Skin of body (tissue), 3 donors: ENCODE results near the gene HBA1. TPM values are rescaled to one million over a fixed set of nuclear protein-coding genes. Genes with fewer than 3 reads are reported as not detected.
"Not testable (repeated sequence)": the region's sequence is repeated elsewhere in the genome, so short reads cannot be mapped to it uniquely, and the experiment has no call there.

Source experiments
- DNase-seq: peaks from one replicate; lab custom pipeline; 2025; lab: John Stamatoyannopoulos, UW
- small RNA-seq: library from RNA; depleted of rRNA; stranded (forward); fragments of <200 nt; gene quantifications from one replicate; pipeline ENCODE3, GENCODE V24; 2014; ENCODE audit warnings: low replicate concordance
- total RNA-seq: library from RNA; depleted of rRNA; stranded (reverse); fragments of >200 nt; gene quantifications from one replicate; pipeline ENCODE4 v1.2.3, GENCODE V29; 2014

HBA1 gene
- total RNA-seq, 1 donor from 2014 or later: 3,010 TPM

GRCh38 chr16:194516-194915, 18.0 kb downstream of the HBA1 start:
- DNase-seq: no peak

DNA sequence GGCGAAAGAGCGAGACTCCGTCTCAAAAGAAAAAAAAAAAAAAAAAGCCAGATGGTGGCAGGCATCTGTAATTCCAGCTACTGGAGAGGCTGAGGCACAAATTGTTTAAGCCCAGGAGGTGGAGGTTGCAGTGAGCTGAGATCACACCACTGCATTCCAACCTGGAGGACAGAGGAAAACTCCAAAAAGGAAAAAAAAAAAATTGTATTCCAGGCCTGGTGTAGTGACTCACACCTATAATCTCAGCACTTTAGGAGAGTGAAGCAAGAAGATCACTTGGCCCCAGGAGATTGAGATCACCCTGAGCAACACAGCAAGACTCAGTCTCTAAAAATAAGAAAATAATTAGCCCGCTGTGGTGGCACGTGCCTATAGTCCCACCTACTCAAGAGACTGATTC, 23.9 kb downstream of the HBA1 start:
- DNase-seq: no peak

DNA sequence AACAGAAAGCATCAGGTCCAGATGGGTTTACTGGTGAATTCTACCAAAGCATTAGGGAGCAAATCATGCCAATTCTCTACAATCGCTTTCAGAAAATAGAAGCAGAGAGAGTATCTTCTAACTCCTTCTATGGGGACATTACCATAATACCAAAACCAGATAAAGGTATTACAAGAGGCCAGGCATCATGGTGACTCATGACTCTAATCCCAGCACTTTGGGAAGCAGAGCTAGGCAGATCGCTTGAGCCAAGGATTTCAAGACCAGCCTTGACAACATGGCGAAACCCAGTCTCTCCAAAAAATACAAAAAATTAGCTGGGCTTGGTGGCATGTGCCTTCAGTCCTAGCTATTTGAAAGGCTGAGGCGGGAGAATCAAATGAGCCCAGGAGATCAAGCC, 26.8 kb downstream of the HBA1 start:
- no peak for DNase-seq

DNA sequence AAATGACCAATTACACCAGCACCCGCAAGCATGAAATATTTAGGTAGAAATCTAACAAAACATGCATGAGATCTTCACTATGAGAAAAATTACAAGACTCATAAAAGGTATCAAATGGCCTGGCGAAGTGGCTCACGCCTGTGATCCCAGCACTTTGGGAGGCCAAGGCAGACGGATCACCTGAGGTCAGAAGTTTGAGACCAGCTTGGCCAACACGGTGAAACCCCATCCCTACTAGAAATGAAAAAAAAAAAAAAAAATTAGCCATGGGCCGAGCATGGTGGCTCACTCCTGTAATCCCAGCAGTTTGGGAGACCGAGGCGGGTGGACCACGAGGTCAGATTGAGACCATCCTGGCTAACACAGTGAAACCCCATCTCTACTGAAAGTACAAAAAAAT, 27.6 kb downstream of the HBA1 start:
- not testable (repeated sequence) for DNase-seq

DNA sequence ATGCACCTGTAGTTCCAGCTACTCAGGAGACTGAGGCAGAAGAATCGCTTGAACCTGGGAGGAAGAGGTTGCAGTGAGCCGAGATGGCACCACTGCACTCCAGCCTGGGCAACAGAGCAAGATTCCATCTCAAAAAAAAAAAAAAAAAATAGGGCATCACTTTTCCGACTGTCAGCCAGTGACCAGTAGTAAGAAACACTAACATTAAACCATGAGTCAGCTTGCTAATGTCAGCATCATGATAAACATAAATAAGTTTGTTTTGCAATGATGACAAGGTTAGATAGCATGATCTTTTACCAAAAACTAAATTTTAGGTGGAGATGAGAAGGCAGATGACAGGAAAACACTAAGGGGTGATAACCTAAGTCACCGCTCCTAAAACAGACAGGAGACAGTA, 32.9 kb downstream of the HBA1 start:
- DNase-seq: not testable (repeated sequence)

DNA sequence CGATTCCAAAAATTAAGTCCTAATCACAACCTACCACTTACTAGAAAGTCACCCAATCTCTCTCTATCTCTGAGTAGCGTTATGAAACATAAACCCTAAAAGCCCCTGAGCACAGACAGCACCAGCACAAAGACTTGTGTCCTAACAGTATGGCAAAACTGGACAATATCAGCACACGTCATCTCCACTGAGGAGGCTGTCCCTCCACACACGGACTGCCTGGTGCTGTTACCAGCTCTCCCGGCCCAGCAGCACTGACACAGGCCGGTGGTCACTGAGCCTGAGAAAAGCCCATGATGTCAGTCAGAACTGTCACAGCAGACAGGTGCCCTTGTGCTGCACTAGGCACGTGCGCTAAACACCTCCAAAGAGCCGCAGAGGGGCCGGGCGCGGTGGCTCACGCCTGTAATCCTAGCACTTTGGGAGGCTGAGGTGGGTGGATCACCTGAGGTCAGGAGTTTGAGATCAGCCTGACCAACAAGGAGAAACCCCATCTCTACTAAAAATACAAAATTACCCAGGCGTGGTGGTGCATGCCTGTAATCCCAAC, 35.2 kb downstream of the HBA1 start:
- not testable (repeated sequence) for DNase-seq

- DNase-seq: no peak
Observed at GRCh38 chr16:212999-213398, 36.5 kb downstream of the HBA1 start.

DNA sequence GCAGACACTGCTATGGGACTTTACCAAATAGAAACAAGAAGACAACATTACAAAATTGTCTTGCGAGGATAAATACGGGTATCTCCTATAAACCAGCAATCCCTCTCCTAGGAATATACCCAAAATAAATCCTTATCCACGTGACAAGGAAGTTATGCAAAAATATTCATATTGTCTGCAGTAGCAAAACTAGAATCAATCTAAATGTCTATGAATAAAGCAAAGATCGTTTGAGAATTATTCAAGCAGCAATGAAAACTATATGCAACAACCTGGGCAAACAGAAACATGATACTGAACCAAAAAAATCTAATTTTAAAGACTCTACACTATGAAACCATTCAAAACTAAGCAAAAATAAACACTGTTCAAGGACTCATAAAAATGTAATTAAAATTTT, 43.5 kb downstream of the HBA1 start:
- DNase-seq: no peak

Small RNA genes lying within 50 kb of the gene (small RNA-seq; reads per million reads assigned to genes)
- gene RF00019: not detected

Other genes with a start within 250 kb of the HBA1 start
- gene POLR3K, start 123.1 kb upstream of the HBA1 start, total RNA-seq: 3.7 TPM
- 13.0 TPM for gene SNRNP25, start 122.9 kb upstream of the HBA1 start, total RNA-seq
- 29.1 TPM for gene RHBDF1, start 104.0 kb upstream of the HBA1 start, total RNA-seq
- 40.4 TPM for gene MPG, start 98.5 kb upstream of the HBA1 start, total RNA-seq
- 12.5 TPM for gene NPRL3, start 38.0 kb upstream of the HBA1 start, total RNA-seq
- gene HBZ, start 24.0 kb upstream of the HBA1 start, total RNA-seq: 8.4 TPM
- 89.5 TPM for gene HBM, start 10.7 kb upstream of the HBA1 start, total RNA-seq
- gene HBA2, start 3.8 kb upstream of the HBA1 start, total RNA-seq: 7,549 TPM
- 2.2 TPM for gene HBQ1, start 3.8 kb downstream of the HBA1 start, total RNA-seq
- 71.7 TPM for gene LUC7L, start 52.8 kb downstream of the HBA1 start, total RNA-seq
- 37.1 TPM for gene FAM234A, start 58.1 kb downstream of the HBA1 start, total RNA-seq
- gene RGS11, start 99.3 kb downstream of the HBA1 start, total RNA-seq: 2.4 TPM
- 0.99 TPM for gene ARHGDIG, start 103.9 kb downstream of the HBA1 start, total RNA-seq
- gene PDIA2, start 106.5 kb downstream of the HBA1 start, total RNA-seq: 1.1 TPM
- 13.3 TPM for gene AXIN1, start 176.0 kb downstream of the HBA1 start, total RNA-seq
- 20.9 TPM for gene MRPL28, start 193.9 kb downstream of the HBA1 start, total RNA-seq
- gene PGAP6, start 205.3 kb downstream of the HBA1 start, total RNA-seq: 10.6 TPM
- 26.4 TPM for gene NME4, start 220.5 kb downstream of the HBA1 start, total RNA-seq
- gene DECR2, start 225.2 kb downstream of the HBA1 start, total RNA-seq: 7.2 TPM
- 17.2 TPM for gene RAB11FIP3, start 249.0 kb downstream of the HBA1 start, total RNA-seq